MM.1S (cell line): Measurements from ENCODE around the gene KCNJ6.

ENCODE experiments used
- CTCF ChIP-seq: fragments of 300-600 bp; sonication (generic); IDR thresholded peaks from 2 replicates; pipeline ENCODE4 v1.5.1; 2016; ENCODE audit warnings: antibody characterized with exemption, low read length, mixed read lengths
- EZH2 ChIP-seq: fragments of 300-600 bp; sonication (generic); optimal IDR thresholded peaks from 2 replicates; pipeline ENCODE3; 2017; ENCODE audit warnings: low read depth, mild to moderate bottlenecking, antibody characterized with exemption, low read length, mixed read lengths
- EZH2phosphoT487 ChIP-seq: fragments of 300-600 bp; sonication (generic); IDR thresholded peaks from 2 replicates; pipeline ENCODE4 v1.6.1; 2018; ENCODE audit warnings: antibody characterized with exemption, low read length

GRCh38 chr21:37593740-37594471, 322.4 kb downstream of the KCNJ6 start:
- TF ChIP-seq CTCF (no peak), EZH2 (no peak), EZH2phosphoT487 (no peak)
